ENCODE results near the gene UPF2.

UPF2 gene

GRCh38 chr10:11881477-11882417 is 160.9 kb downstream of the UPF2 start:
- FAIRE-seq, result no peak

GRCh38 chr10:11881030-11881476 is 161.6 kb downstream of the UPF2 start:
- FAIRE-seq, result no peak

GRCh38 chr10:11880151-11881029 is 162.2 kb downstream of the UPF2 start:
- no peak for FAIRE-seq

- no peak for FAIRE-seq
Observed at GRCh38 chr10:11879387-11880094, 163.1 kb downstream of the UPF2 start.

GRCh38 chr10:11878776-11879175 is 163.8 kb downstream of the UPF2 start:
- FAIRE-seq, result no peak

- FAIRE-seq, result no peak
Observed at GRCh38 chr10:11877591-11877905, 165.1 kb downstream of the UPF2 start.

GRCh38 chr10:11876805-11877590 is 165.6 kb downstream of the UPF2 start:
- no peak for FAIRE-seq

- no peak for FAIRE-seq
Observed at GRCh38 chr10:11876324-11876723, 166.3 kb downstream of the UPF2 start.

GRCh38 chr10:11875494-11876281 is 166.9 kb downstream of the UPF2 start:
- FAIRE-seq, result no peak

GRCh38 chr10:11874568-11875493 is 167.8 kb downstream of the UPF2 start:
- FAIRE-seq, result no peak

- no peak for FAIRE-seq
Observed at GRCh38 chr10:11871466-11871865, 171.1 kb downstream of the UPF2 start.

GRCh38 chr10:11870900-11871400 is 171.7 kb downstream of the UPF2 start:
- no peak for FAIRE-seq

GRCh38 chr10:11870461-11870780 is 172.2 kb downstream of the UPF2 start:
- no peak for FAIRE-seq
